Activated CD4-positive, alpha-beta T cell treated with anti-CD3 and anti-CD28 coated beads, Interleukin-2, amount 50 U/mL, for 24 hours (primary cell): Measurements from ENCODE around the gene DENND1B.
"Not testable (repeated sequence)": the region's sequence is repeated elsewhere in the genome, so short reads cannot be mapped to it uniquely, and the experiment has no call there.

Source experiments
- DNase-seq, 2 donors: peaks; one replicate each; pipeline ENCODE4 v3.0.0-alpha.2; 2020; ENCODE audit warnings: low read depth in 1 of 2, low spot score in 1 of 2

DENND1B gene

DNA sequence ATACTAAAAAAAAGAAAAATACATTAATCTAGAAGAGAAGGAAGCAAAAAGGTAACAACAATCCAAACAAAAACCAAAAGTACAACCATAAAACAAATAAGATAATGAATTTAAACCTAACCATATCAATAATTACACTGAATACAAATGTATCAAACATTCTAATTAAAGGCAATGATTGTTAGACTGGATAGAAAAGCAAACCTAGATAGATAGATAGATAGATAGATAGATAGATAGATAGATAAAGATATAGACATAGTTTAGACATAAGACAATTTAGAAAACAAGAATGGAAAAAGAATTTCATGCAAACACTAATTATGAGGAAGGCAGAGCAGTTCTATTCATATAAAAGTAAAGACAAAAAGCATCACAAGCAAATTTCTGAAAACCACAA lies 24.9 kb downstream of the DENND1B start:
- no peak for DNase-seq

DNA sequence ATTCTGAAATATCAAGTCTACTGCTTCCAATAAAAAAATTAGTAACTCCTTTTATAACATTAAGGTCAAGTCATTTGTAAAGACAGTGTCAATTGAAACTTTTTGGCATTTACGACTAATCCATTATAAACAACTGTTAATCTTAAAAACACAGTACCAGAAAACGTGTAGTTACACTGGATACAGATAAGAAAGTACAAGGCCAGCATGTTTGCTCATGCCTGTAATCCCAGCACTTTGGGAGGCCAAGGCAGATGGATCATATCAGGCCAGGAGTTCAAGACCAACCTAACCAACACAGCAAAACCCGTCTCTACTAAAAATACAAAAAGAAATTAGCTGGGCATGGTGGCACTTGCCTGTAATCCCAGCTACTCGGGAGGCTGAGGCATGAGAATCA lies 29.4 kb downstream of the DENND1B start:
- DNase-seq: no peak

DNA sequence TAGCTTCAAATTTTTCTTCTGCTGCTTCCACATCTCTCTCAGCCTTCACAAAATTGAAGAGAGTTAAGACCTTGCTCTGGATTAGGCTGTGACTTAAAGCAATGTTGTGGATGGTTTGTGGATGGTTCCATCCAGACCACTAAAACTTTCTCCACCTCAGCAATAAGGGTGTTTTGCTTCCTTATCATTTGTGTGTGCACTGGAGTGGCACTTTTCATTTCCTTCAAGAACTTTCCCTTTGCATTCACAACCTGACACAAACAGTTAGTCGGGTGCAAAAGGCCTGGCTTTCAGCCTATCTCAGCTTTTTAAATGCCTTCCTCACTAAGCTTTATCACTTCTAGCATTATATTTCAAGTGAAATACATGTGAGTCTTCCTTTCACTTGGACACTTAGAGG lies 30.3 kb downstream of the DENND1B start:
- DNase-seq: no peak

DNA sequence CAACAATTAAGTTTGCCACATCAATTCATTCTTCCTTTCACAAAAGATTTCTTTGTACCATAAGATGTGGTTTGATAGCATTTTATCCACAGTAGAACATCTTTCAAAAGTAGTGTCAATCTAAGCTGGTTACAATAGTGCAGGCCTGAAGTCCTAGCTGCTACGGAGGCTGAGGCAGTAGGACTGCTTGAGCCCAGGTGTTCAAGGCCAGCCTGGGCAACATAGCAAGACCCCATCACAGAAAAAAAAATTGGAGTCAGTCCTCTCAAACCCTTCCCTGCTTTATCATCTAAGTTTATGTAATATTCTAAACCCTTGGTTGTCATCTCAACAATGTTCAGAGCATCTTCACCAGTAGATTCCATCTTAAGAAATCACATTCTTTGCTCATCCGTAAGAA lies 31.7 kb downstream of the DENND1B start:
- DNase-seq: no peak

DNA sequence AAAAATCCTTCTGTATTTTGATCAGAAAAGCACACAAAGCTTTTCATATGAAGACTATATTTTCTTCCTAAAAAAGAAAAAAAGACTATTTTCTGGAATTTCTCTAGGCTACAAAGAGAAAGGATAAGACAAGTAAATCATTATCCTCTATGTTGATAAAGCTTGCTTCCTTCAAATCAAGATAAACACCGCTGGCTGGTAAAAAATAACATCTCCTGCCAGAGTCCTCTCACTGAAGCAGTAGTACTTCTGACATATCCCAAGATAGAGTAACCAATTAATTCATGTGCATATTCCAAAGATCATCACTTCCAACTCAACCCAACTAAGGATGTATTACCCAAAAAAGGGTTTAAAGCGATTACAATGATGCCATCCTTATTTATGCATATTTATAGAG lies 34.3 kb downstream of the DENND1B start:
- no peak for DNase-seq

DNA sequence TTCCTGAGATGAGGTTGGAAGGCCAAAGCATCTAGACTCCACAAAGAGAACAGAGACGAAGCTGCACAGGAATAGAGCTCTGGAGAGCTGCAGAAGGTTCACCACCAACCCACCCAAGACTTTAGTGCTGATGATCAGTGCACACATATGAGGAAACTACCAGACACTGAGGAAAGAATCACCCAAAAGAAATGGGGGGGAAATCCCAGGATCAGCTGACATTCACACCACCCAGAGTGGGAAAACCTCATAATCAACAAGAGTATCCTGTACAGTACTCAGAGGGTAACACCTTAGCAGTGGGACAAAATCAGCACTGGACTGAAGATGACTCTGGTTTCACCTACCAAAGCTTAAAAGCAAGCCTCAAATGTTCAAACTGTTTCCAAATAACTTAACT lies 36.4 kb downstream of the DENND1B start:
- no peak for DNase-seq

DNA sequence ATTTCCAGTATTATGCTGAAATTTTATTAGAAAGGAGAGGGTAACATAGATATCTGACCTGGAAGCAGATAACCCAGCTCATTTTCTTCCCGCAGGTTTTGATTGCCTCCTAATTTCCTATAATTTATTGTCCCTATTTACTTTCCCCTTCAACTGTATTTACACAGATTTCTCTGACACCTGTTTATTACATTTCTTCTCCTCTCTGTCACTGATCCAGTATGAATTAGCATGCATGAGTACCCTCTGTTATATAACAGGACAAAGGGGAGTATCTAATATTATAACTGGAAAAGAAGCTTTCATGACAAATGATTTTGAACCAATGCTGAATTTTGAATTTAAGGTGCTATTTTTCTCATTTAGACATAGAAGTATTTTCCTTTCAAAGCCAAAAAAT lies 37.4 kb downstream of the DENND1B start:
- no peak for DNase-seq

DNA sequence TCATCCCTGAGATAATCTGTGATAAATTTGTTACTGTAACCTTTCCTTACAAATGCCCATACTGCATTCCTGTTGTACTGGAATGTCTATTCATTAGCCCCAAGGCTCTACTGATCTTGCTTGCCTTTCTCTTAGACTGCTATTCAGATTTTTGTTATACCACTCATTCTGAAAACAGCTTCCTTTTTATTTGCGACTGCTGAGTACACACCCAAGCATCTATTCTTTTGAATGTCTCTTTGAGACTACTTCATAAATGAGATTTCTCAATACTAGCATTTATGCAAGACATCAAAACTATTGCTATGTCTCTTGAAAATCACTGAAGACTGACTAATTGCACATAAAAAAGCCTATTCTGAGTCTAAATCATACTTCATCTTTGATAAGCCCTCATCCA lies 38.6 kb downstream of the DENND1B start:
- no peak for DNase-seq

DNA sequence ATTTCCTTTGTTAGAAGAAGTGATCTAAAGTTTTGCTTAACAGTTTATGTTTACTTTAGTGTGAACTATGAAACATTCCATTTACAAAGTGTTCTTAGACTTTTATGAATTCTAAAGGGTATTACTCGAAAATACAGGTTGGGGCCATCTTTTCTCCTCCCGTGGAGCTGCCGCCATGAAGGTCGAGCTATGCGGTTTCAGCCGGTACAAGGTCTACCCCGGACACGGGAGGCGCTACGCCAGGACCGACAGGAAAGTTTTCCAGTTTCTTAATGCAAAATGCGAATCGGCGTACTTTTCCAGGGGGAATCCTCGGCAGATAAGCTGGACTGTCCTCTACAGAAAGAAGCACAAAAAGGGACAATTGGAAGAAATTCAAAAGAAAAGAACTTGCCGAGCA lies 39.8 kb downstream of the DENND1B start:
- no peak for DNase-seq

DNA sequence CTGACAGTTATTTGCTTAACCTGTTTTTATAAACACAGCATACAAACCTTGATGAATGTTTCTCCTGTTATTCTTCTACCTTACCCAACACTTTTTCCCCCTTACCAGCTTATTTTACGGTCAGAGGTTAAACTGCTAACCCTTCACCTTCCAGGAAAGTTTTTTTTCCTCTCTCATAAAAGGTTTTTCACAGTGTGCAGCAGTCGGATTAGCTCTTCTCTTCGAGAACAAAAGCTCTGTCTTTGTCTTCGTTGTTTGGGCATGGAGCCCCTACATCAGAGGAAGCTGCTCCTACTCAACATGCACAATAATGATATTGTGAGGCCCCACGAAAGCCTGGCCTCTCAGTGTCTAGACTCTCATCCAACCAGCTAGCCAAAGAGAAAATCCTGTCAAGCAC lies 42.0 kb downstream of the DENND1B start:
- no peak for DNase-seq

DNA sequence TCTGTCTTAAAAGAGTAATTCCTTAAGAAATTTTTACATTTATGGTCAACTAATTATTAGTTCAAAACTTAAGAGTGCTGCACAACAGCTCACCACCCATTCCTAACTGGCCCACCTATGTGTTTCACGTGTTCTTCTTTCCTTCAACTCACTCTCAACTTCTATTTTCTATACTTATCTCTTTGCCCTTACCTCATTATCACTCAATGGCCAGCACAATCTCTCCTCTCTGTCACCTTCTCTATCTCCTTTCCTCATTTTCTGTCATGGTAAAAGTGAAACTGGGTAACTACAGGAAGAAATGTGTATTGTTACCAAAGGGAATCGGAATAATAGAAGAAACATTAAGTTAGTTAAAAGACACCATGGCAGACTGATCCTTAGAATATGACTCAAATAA lies 43.1 kb downstream of the DENND1B start:
- DNase-seq: no peak

DNA sequence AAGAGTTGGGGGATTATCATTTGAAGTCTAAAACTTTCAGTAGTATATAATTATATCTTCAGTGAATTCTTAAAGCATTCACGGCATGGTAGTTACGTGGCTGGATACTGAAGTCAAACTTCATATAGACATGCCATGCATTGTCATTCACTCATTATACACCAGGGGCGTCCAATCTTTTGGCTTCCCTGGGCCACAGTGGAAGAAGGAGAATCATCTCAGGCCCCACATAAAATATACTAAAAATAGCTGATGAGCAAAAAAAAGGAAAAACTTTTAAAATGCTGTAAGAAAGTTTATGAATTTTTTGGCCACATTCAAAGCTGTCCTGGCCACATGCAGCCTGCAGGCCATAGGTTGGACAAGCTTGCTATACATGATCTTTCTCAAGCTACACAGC lies 43.8 kb downstream of the DENND1B start:
- DNase-seq: no peak

DNA sequence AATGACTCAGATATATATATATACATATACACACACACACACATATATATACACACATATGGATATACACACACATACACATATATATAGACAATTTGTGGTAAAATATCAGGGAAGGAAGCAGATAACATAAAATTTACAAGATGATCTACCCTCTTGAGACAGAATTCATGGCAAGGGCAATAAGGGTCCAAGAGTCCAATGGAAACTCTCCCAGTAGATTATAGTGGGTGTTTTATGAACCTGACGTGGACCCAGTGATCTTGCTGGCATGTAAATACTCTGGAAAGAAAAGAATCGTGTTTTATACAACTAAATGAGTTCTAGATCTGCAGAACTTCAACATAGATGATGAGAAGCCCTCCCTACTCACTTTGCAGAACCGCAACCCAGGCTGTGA lies 49.3 kb downstream of the DENND1B start:
- no peak for DNase-seq

DNA sequence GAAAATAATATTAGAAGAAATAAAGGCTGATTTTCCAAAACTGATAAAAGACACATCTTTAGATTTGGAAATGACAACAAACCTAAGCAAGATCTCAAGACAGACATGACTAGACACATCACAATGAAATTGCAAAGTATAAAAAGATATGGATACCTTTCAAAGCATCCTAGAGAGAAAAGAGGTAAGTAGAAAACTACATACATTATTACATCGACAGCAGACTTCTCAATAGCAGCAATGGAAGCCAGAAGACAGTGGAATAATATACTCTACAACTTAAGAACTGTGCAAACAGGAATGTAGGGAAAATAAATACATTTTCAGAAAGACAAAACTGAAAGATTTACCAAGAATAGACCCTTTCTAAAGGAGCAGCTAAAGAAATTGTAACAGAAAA lies 50.2 kb downstream of the DENND1B start:
- DNase-seq: no peak

DNA sequence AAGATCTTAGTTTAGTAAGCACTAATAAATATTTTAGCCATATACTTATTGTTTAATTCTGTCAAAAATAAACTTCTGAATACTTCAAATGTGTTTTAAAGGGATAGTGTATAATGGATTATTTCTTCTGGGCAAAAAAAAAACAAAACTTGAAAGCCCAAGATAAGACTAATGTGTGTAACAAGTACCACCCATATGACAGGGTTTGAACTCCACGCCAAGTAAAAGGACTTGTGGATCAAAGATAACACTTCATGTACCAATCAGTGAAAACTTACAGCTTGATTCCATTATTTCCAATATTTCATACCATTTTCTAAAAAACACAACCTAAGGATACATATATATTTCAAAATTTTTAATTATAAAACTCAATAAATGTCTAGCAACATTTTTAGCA lies 59.5 kb downstream of the DENND1B start:
- DNase-seq: no peak

DNA sequence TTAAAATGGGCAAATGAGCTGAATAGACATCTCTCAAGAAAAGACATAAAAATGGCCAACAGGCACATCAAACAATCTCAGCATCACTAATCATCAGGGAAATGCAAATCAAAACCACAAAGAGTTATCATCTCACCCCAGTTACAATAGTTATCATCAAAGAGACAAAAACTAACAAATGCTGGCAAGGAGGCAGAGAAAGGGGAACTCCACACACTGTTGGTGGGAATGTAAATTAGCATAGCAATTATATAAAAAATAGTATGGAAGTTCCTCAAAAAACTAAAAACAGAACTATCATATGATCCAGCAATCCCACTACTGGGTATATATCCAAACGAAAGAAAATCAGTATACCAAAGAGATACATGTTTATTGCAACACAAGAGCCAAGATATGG lies 68.7 kb downstream of the DENND1B start:
- no peak for DNase-seq

DNA sequence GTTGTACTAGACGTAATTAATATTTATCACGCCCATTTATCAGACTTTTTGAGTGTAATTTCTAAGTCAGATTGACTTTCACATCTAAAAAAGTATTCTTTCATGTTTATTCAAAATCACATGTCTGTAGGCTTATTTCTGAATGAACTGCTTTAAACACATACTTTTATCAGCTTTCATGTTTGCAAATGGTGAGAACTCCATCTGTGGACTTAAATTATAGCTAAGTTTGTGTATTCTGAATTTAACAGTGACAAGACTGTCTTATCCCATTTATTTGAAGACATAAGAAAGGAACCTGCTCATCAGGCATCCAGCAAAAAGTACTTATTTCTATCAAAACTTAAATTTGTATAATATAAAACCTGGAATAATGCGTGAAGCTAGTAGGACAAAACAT lies 69.3 kb downstream of the DENND1B start:
- no peak for DNase-seq

DNA sequence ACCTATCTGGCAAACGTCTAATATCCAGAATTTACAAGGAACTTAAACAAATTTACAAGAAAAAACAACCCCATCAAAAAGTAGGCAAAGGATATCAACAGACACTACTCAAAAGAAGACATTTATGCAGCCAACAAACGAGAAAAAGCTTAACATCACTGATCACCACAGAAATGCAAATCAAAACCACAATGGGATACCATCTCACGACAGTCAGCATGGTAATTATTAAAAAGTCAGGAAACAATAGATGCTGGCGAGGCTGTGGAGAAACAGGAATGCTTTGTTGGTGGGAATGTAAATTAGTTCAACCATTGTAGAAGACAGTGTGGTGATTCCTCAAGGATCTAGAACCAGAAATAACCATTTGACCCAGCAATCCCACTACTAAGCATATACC lies 74.6 kb downstream of the DENND1B start:
- DNase-seq: not testable (repeated sequence)

DNA sequence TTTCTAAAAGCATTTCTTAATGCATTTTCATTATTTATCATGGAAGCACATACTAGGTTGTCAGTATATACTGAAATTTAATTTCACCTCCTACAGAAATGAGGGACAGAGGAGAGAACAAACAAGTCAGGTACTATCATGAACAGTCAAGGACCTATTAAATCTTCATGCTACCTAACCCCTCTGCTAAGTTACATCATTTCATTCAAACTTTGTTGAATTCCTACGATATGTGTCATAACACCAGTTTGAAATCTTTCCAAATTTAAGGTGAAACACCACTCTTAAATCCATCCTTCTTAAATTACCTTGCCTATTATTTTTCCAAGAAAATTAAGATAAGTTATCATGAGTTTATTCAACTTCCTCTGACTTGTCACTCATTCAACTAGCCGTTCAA lies 78.9 kb downstream of the DENND1B start:
- no peak for DNase-seq

DNA sequence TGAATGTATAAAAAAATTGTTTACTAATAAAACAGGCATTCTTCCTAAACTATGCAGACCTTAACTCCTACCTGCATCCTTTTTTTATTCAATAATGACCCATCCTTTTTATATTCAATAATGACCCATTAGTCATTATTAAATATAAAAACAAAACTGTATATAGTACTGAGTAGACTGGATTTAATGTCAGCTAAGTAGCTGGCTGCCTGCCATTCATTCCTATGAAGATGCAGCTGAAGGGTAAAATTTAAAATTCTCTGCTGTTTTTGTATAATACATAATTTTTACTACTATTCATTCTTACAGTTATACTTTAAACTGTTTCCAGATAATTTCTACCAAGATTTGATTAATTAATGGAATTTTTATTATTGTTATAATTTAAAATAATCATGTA lies 79.3 kb downstream of the DENND1B start:
- DNase-seq: no peak

DNA sequence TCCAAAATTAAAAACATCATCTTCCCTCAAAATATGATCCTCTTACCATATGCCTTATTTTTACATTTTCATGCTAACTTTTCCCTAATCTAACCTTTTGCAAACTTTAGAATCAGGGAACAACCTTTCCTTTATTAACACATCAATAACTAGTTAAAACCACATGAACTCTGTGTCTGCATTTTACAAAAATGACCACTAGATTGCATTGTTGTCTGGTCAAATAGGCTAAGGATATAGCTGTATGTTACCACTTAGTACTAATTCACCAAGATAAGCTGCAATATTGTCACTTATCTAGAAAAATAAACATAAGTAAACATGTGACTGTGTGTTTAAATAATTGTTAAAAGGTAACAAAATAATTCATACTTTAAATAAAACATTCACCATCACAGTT lies 82.3 kb downstream of the DENND1B start:
- DNase-seq: no peak

DNA sequence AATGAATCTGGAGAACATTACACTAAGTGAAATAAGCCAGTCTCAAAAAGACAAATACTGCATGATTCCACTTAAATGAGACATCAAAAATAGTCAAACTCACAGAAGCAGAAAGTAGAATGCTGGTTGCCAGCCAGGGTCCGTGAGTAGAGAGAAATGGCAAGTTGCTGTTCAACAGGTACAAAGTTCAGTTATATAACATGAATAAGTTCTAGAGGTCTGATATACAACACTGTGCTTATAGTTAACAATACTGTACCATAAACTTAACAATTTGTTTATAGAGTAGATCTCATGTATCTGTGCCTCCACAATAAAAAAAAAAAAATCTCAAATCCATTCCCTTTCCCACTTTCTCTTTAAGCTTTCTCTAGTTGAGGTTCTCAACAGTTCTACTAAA lies 83.5 kb downstream of the DENND1B start:
- DNase-seq: no peak

DNA sequence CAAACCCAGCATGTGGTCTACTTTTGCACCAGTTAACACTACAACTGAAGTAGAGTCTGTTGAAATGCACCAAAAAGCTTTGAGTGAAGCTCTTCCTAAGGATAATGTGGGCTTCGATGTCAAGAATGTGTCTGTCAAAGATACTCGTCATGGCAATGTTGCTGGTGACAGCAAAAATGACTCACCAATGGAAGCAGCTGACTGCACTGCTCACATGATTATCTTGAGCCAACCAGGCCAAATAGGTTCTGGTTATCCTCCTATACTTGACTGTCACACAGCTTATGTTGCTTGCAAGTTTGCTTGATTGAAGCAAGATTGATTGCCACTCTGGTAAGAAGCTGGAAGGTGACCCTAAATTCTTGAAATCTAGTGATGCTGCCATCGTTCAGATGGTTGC lies 85.2 kb downstream of the DENND1B start:
- DNase-seq: no peak

DNA sequence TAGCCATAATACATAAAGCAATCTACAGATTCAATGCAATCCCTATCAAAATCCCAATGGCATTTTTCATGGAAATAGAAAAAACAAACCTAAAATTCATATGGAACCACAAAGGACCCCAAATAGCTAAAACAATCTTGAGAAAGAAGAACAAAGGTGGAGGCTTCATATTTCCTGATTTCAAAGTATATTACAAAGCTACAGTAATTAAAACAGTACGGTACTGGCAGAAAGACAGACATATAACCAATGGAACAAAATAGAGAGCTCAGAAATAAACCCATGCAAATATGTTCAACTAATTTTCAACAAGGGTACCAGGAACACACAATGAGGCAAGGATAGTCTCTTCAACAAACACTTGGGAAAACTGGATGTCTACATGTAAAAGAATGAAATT lies 87.0 kb downstream of the DENND1B start:
- no peak for DNase-seq
